ENCODE data around the gene PKDCC. TPM values are rescaled to one million over a fixed set of nuclear protein-coding genes. Genes with fewer than 3 reads are reported as not detected.

The PKDCC gene
- total and polyA plus RNA-seq, 2 of the 13 experiments (the other 11 are each of a cell fraction or from before 2014, with no cell fraction given) = 52.6 to 58.8 TPM

- TF ChIP-seq CEBPZ (IDR thresholded peaks at IDR 0.05; ENCODE audit: low read length) (no peak), ZNF513 (CRISPR knock-in tag; conservative IDR thresholded peaks at IDR 0.05) (no peak), CREBL2 (CRISPR knock-in tag; IDR thresholded peaks at IDR 0.05; ENCODE audit: borderline replicate concordance) (no peak; the same call in 1 of the 2 replicates), CENPT (CRISPR knock-in tag; IDR thresholded peaks at IDR 0.05; ENCODE audit: low read depth) (no peak), SP140L (CRISPR knock-in tag; IDR thresholded peaks at IDR 0.05; ENCODE audit: borderline replicate concordance) (no peak), ZNF564 (CRISPR knock-in tag; IDR thresholded peaks at IDR 0.05) (0 out of 2 replicates have a peak, but pooled peaks have one; percentile 27), MTF2 (CRISPR knock-in tag; IDR thresholded peaks at IDR 0.05; ENCODE audit: borderline replicate concordance) (no peak), NFKB2 (CRISPR knock-in tag; IDR thresholded peaks at IDR 0.05; ENCODE audit: borderline replicate concordance) (no peak), ZNF317 (CRISPR knock-in tag; IDR thresholded peaks at IDR 0.05) (peak; percentile 42; the same call in 1 of the 2 replicates), ZNF503 (CRISPR knock-in tag; IDR thresholded peaks at IDR 0.05) (0 out of 2 replicates have a peak, but pooled peaks have one; percentile 65), POLR2G (IDR thresholded peaks at IDR 0.05; ENCODE audit: low read depth, low read length) (no peak), SPEN (CRISPR knock-in tag; IDR thresholded peaks at IDR 0.05; ENCODE audit: low read depth) (peak; percentile 48; the same call in 1 of the 2 replicates), ZNF143 (CRISPR knock-in tag; IDR thresholded peaks at IDR 0.05) (no peak), ELF1 (CRISPR knock-in tag; IDR thresholded peaks at IDR 0.05) (peak; percentile 41; the same call in 1 of the 2 replicates), ZNF878 (CRISPR knock-in tag; IDR thresholded peaks at IDR 0.05) (no peak), ZNF563 (CRISPR knock-in tag; IDR thresholded peaks at IDR 0.05) (0 out of 2 replicates have a peak, but pooled peaks have one; percentile 12), ZBTB39 (CRISPR knock-in tag; IDR thresholded peaks at IDR 0.05) (no peak), DNMT1 (CRISPR knock-in tag; IDR thresholded peaks at IDR 0.05) (no peak), KDM4B (CRISPR knock-in tag; IDR thresholded peaks at IDR 0.05) (peak; percentile 57; the same call in 1 of the 2 replicates), NBN (conservative IDR thresholded peaks at IDR 0.05) (no peak)
Measured at GRCh38 chr2:42053791-42054701, 6.2 kb downstream of the PKDCC start (continued).

Measured in HepG2 (cell line).